Fibroblast of peridontal ligament (primary cell): ENCODE measurements around the gene EVI5.
"Not testable (repeated sequence)": the region's sequence is repeated elsewhere in the genome, so short reads cannot be mapped to it uniquely, and the experiment has no call there.

Experiments
- DNase-seq: peaks from one replicate; pipeline ENCODE4 v3.0.0-alpha.2; 2010; ENCODE audit errors: extremely low read depth

EVI5 gene

DNA sequence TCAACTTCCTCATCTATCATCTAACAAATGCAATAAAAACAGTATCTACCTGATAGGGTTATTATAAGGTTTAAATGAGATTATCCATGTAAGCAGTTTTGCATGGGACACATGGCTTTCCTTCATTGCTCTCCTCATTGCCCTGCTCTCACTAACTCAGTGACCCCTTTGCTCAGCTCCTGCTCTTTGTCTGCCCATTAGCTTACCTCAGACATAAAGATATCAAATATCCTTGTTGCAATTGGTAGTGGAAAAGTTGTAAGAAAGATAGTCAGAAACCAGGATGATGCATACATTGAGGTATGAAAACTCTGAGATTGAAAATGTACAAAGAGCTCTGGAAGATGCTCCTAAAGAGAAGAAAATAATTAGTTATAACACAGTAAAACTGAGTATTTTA, 89.8 kb downstream of the EVI5 start:
- DNase-seq = no peak

DNA sequence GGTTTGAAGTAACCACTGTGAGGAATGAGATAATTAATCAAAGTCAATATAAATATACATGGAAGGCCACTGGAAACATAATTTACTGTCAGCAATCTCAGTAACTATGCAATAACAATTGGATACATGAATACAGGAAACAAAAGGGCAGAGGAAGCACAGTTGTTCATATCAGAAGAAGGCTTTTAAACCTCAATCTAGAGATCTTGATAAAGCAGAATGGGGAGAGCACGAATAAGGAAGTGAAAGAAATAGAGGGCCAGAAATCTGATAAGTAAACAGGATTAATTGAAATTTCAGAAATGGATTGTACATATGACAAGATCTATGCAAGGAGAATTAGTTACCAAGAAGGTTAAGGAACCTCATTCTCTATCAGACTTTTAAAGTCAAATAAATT, 93.0 kb downstream of the EVI5 start:
- DNase-seq = no peak

DNA sequence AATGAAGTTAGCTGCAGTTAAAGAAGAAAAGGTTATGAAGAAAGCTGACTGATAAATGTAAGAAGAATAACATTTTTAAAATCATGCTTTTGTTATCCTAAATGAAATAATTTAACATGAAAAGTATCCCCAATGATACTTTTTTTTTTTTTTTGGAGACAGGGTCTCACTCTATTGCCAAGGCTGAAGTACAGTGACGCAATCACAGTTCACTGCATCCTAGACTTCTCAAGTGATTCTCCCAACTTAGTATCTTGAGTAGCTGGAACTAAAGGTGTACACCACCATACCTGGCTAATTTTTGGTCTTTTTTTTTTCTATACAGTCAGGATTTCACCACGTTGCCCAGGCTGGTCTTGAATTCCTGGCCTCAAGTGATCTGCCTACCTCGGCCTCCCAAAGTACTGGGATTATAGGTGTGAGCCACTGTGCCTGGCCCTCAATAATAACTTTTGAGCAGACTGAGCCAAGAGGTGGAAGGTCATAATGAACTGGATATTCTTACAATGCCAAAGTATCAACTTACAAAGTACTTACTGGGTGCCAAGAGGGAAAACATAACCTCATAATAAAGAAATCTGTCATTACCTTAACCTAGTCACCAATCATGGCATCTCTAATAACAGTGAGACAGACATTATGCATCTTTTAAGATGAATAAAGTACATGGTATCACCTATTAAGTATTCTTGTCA, 94.5 kb downstream of the EVI5 start:
- no peak for DNase-seq

DNA sequence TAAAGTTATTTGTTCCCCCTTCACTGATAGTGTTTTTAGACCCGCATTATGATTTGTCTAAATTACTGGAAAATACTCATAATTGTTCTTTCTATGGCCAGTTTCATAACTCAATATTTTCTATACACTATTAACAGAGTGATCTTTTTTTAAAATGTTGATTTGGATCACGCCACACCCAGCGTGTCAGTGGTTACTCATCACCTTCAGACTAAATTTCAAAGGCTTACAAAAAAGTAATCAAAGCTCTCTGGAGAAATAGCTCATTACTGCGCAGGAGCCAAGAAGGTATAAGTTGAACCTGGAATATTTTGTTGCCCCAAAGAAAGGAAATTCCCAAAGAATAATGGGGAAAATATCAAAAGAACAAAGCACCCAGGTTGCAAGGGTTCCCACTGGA, 104.9 kb downstream of the EVI5 start:
- no peak for DNase-seq

DNA sequence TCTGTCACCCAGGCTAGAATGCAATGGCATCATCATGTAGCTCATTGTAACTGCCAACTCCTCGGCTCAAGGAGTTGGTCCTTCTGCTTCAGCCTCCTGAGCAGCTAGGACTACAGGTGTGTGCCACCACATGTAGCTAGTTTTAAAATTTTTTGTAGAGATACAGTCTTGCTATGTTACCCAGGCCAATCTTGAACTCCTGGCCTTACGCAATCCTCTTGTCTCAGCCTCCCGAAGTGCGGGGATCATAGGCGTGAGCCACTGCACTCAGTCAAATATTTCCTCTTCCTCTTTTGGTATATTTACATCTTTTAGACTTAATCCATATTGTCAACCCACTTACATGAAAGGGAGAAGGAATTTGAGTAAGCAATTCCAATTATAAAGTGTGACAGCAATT, 121.1 kb downstream of the EVI5 start:
- no peak for DNase-seq

DNA sequence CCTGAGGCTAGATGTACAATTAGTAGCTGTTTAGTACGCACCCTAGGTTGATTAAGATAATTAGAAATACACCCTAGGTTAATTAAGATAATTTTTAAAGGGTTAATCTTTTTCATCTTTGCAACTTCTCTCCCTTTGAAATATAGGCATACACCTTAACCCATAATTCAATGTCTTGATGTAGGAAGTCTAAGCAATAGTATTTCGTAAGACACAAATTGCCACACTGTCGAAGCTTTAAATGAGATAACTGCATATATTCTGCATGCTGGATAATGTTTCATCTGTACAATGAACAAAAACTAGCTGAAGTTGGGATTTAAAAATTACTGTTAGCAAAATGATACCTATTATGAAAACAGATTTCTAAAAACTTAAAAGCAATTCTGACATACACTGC, 122.9 kb downstream of the EVI5 start:
- no peak for DNase-seq

DNA sequence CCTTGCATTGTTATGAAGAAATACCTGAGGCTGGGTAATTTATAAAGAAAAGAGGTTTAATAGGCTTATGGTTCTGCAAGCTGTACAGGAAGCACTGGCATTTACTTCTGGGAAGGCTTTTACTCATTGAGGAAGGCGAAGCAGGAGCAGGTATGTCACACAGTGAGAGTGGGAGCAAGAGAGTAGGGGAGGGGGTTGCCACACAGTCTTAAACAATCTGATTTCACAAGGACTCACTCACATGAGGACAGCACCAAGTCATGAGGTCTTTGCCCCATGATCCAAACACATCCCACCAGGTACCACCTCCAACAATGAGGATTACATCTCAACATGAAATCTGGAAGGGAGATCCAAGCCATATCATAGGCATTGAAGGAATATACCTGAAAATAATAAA, 127.2 kb downstream of the EVI5 start:
- DNase-seq = no peak

DNA sequence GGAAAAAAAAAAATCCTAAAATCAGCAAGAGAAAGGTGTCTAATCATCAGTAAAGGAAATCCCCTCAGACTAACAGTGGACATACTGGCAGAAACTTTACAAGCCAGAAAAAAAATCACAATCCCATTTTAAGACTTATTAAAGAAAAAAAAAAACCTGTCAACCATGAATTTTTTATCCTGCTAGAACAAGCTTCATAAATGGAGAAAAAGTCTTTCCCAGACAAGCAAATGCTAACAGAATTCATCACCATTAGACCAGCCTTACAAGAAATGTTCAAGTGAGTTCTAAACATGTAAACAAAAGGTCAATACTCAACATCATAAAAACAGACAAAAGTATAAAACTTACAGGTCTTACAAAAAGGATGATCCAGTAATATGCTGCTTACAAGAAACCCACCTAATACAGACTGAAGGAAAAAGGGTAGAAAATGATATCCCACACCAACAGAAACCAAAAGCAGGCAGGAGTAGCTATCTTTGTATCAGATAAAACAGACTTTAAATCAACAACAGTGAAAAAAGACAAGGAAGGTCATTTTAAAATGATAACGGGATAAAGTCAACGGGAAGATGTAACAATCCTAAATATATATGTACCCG, 129.6 kb downstream of the EVI5 start:
- peak; percentile 3 for DNase-seq

DNA sequence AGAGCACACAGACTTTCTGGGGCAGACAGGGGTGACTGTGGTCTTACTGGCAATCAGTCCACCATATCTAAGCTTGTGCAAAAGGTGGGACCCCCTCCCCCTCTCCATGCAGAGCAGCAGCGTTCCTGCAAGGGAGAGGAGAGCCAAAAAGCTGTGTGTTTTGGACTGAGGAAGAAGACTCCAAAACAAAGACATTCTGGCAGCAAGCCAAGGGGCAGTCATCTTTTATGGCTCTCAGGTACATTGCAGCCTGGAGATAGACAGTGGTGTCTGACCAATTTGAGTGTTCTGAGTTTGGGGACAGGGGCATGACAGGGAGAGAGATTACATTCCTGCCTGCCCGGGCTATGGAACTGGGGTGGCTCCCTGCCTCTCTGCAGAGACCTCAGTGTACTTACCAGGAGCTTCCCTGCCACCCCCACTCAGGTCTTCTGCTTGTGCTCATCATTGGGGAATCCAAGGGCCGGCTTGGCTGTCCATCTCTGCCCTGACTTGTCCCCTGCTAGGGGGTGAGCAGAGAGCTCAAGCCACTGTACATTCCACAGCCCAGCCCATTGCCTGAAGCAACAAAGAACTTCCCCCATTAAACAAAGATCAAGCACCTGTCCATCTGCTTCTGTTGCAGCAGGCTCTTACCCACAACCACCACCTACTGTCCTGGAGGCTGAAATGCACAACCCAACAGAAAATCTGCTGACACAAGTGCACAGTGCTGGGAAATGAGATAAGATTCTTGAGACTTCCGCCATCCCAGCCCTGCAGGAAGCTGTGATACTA, 131.1 kb downstream of the EVI5 start:
- DNase-seq = no peak

DNA sequence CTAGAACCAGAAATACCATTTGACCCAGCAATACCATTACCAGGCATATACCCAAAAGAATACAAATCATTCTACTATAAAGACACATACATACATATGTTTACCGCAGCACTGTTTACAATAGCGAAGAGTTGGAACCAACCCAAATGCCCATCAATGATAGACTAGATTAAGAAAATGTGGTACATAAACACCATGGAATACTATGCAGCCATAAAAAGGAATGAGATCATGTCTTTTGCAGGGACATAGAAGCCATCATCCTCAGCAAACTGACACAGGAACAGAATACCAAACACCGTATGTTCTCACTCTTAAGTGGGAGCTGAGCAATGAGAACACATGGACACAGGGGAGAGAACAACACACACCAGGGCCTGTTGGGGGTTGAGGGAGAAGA, 144.2 kb downstream of the EVI5 start:
- not testable (repeated sequence) for DNase-seq

DNA sequence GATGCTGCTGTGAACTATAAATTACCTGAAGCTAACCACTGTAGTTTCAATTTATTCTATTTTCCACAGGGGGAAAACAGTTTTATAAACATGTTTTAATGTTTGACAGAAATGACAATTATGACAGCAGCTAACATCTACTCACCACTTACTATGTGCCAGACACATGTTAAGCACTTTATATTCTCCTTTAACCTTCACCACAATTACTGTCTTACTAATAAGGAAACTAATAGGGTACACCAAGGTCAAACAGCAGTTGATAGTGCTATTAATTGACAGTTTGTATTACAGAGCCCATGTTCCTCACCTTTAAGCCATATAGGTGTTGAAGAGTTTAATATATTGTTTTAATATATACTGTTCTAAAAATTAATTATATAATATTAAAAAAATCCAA, 146.4 kb downstream of the EVI5 start:
- no peak for DNase-seq

DNA sequence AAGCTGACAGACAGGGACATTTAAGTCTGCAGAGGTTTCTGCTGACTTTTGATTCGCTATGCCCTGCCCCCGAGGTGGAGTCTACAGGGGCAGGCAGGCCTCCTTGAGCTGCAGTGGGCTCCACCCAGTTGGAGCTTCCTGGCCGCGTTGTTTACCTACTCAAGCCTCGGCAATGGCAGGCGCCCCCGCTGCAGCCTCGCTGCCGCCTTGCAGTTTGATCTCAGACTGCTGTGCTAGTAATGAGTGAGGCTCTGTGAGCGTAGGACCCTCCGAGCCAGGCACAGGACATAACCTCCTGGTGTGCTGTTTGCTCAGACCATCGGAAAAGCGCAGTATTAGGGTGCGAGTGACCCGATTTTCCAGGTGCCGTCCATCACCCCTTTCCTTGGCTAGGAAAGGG, 149.7 kb downstream of the EVI5 start:
- DNase-seq = not testable (repeated sequence)

DNA sequence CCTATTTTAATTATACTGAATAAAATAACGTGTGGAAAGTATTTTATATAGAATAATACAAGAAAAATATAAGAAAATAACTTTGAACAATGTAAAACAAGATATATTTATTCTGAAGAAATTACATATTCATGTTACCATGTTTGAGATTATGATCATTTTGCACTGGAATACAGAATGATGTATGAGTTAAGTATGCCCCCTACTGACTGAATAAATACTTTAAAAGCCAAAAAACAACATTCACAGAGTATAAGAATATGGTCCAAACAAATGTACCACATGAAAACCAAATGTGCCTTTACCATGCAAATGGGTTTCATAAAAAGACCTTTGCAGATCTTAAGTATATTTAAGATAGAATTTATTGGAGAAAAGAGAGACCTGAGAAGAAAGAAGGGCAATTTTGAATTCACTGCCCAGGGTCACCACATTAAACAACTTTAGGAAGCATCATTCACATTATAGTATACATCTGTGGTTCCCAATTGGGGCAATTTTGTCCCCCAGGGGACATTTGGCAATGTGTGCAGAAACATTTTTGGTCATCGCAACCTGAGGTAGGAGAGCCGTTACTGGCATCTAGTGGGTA, 161.6 kb downstream of the EVI5 start:
- peak; percentile 49 for DNase-seq

DNA sequence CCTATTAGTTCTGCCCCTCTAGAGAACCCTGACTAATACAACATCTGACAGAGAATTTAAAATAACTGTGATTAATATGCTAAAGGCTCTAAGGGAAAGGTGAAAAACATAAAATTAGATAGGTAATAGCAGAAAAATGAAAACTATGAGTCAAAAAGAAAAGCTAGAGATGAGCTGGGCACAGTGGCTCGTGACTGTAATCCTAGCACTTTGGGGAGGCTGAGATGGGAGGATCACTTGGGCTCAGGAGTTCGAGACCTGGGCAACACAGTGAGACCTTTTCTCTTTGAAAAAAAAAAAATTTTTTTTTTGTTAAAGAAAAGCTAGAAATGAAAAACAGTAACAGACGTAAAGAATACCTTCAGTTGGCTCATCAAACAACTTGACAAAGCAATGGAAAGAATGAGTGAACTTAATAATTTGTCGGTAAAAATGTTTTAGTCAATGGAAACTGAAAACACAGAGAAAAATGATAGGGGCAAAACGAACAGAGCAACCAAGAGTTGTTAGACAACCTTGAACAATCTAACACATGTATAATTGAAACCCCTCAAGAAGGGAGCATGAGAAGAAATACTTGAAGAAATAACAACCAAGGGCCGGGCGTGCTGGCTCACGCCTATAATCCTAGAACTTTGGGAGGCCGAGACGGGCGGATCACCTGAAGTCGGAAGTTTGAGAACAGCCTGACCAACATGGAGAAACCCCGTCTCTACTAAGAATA, 165.3 kb downstream of the EVI5 start:
- DNase-seq = no peak

DNA sequence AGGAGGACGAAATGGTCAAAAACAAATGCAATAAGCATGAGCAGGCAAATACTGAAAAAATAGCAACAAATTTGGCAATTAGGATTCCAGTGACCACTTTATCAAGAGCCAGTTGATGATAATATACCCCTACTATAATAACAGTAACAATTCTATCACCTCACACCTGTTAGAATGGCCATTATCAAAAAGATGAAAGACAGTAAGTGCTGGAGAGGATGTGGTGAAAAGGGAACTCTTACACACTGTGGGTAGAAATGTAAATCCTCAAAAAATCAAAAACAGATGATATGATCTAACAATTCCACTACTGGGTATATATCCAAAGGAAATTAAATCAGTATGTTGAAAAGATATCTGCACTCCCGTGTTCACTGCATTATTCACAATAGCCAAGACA, 183.9 kb downstream of the EVI5 start:
- DNase-seq = peak; percentile 55

DNA sequence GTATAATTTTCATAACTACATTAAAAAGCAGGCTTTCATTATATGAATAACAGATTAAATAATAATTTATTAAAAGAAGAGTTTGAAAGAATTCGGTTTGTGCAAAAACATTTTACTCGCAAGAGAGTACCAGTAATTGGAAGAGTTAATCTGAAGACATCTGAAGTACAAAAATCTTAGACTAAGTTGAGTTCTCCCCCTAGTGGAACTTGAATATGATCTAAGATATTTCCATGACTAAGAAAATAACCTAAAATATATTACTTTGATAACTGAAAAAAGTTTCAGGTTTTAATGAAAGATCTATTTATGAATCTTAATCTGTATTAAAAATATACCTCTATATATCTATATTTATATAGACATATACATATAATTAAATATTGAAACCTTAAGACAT, 185.7 kb downstream of the EVI5 start:
- DNase-seq = peak; percentile 70

DNA sequence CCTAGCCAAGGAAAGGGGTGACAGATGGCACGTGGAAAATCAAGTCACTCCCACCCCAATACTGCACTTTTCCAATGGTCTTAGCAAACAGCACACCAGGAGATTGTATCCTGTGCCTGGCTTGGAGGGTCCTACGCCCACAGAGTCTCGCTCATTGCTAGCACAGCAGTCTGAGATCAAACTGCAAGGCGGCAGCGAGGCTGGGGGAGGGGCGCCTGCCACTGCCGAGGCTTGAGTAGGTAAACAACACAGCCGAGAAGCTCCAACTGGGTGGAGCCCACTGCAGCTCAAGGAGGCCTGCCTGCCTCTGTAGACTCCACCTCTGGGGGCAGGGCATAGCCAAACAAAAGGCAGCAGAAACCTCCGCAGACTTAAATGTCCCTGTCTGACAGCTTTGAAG, 195.5 kb downstream of the EVI5 start:
- not testable (repeated sequence) for DNase-seq

DNA sequence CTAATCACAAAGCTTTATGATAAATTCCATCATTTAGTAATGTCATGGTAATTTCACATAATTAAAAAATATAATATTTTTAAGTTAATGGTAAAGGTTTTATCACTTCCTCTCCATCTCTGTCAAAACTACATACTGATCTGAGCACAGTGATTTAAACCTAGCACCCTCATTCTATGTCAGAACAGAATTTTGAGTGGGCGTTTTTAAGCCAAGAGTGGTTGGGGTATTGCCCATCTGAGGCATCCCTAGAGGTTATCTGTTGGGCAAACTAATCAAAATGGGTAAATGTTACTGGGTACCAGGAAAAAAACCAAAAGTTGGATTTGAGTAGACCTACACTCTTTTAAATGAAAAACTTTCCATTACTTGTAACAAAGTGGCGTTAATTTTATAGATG, 197.5 kb downstream of the EVI5 start:
- no peak for DNase-seq

DNA sequence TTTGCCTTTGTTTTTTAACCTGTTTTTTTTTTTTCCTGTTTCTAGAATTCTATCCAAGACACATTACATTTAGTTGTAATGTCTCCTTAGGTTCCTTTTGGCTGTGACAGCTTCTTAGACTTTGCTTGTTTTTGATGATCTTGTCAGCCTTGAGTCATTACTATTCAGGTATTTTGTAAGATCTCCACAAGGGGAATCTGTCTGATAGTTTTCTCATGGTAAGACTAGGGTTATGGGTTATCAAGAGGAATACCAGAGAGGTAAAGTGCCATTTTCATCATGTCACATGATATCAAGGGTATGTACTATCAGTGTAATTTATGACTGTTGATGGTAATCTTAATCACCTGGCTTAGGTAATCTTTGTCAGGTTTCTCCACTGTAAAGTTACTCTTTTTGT, 199.1 kb downstream of the EVI5 start:
- no peak for DNase-seq

DNA sequence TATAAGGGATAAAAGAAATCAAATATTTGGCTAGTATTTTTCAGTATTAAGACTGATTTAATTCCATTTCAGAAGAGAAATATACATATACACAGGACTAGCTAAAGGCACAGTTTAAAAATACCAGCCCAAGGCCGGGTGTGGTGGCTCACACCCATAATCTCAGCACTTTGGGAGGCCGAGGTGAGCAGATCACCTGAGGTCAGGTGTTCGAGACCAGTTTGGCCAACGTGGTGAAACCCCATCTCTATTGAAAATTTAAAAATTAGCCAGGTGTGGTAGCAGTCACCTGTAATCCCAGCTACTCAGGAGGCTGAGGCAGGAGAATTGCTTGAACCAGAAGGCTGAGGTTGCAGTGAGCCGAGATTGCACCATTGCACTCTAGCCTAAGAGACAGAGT, 200.1 kb downstream of the EVI5 start:
- DNase-seq = not testable (repeated sequence)

DNA sequence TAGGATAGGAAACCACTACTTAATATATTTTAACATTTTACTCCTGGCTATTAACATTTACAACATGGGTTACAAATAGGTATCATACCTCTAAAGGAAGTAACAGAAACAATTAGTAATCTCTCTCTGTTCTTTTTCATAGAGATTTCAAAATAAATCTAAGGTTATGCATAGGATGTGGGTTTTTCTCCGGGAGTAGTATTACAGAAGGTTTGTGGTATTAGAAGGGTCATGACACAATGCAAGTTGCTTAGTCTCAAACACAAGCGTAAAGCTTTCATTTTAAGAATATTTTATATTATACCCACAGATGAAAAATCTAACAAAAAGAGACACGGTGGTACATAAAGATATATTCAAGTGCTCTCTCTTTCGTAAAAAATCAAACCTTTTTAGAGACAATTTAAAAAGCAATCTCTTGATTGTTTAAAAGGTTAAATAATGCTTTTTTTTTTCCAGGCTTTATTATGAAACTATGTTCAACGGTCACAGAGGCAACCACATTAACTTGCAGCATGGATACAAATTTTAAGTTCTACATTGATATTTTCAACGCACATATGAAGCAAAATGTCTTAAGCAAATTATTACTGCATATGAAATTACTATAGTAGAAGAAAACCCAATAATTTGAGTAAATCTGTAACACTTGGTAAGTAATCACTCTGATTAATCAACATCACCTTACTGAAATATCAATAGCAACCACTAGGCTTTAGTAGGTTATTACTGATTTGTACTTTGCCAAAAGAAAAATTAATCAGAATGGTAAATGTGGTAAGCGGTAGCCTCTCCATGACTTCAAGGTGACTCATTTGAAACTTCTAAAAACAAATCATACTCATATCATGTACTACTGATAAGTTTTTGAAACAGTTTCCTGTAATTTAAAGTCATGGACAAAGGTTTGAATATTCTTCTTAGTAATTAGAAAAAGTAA, 200.8 kb downstream of the EVI5 start:
- DNase-seq = peak; percentile 62
